HepG2 (cell line): ENCODE data around the gene TJAP1. TPM values are rescaled to one million over a fixed set of nuclear protein-coding genes. Genes with fewer than 3 reads are reported as not detected.
A peak's percentile ranks its signal among the peaks of the same experiment; 100 is the strongest.

Experiments used
- ATAC-seq: fragments of 200-7000 bp; cut with Tn5 transposase; 3 replicates; pipeline ENCODE4 v1.9.1; 2020; ENCODE audit warnings: mild to moderate bottlenecking, moderate library complexity
- BruUV-seq: library from RNA; stranded (reverse); fragments of 400-500 nt; replicated peaks from 2 replicates; lab custom pipeline; 2021; lab: Mats Ljungman, UMichigan
- CTCF ChIA-PET: fragments of 300-600 bp; formaldehyde crosslinking; extraction: SDS; loops from one replicate; lab custom pipeline; 2021; ENCODE audit warnings: low total read pairs, inconsistent platforms, low intra/inter-chr PET ratio; lab: Yijun Ruan, JAX
- POLR2A ChIA-PET: fragments of 350-600 bp; sonication (Branson Sonifier 250); formaldehyde crosslinking; loops from one replicate; lab custom pipeline; 2020; ENCODE audit warnings: antibody characterized with exemption, inconsistent platforms; lab: Yijun Ruan, JAX
- DNase-seq: peaks from one replicate; pipeline ENCODE4 v3.0.0-alpha.2; 2015; ENCODE audit warnings: low spot score
- FAIRE-seq: peaks from 3 replicates; lab custom pipeline; 2011; peaks lifted over from hg19 to GRCh38; lab: Jason Lieb, UNC
- H2AFZ ChIP-seq: one replicate; pipeline ENCODE4 v1.6.1; 2011; ENCODE audit warnings: low read length, inconsistent platforms
- H3K27ac ChIP-seq: fragments of 300-600 bp; 3 replicates; pipeline ENCODE4 v1.8.0; 2011; ENCODE audit warnings: mixed run types, mild to moderate bottlenecking, mixed read lengths, low read length, inconsistent platforms; ENCODE audit not compliant: insufficient read depth; ENCODE audit errors: extremely low read length
- H3K27me3 ChIP-seq, 2 experiments: fragments of 200-600 bp in 1 of 2; 2 replicates in 1 of 2; 3 replicates in 1 of 2; pipeline versions ENCODE4 v1.6.0 to v1.8.0; 2011; ENCODE audit warnings: low read length in 2 of 2, mild to moderate bottlenecking in 2 of 2, moderate library complexity in 2 of 2, inconsistent platforms in 1 of 2; ENCODE audit not compliant: insufficient read depth in 2 of 2, control insufficient read depth in 1 of 2
- H3K36me3 ChIP-seq, 2 experiments: fragments of 200-600 bp in 1 of 2; replicated peaks in 1 of 2; 2 replicates in 1 of 2; 3 replicates in 1 of 2; pipeline versions ENCODE4 v1.5.1 to v1.8.0; 2011; ENCODE audit warnings: low read length in 2 of 2, inconsistent platforms in 1 of 2; ENCODE audit not compliant: insufficient read depth in 2 of 2, control insufficient read depth in 1 of 2
- H3K4me1 ChIP-seq: 2 replicates; pipeline ENCODE4 v1.5.1; 2012; ENCODE audit warnings: low read length, inconsistent platforms; ENCODE audit not compliant: insufficient read depth
- H3K4me2 ChIP-seq: 2 replicates; pipeline ENCODE4 v1.6.0; 2011; ENCODE audit warnings: low read depth, low read length, inconsistent platforms
- H3K4me3 ChIP-seq, 3 experiments: fragments of 200-600 bp in 1 of 3; sonication (generic), shearing (Covaris generic) in 1 of 3; replicated peaks in 1 of 3; 2 replicates each; pipeline ENCODE4 v1.5.1; 2011 to 2016; ENCODE audit warnings: low read length in 3 of 3, inconsistent platforms in 2 of 3, low read depth in 2 of 3, mild to moderate bottlenecking in 2 of 3, control low read depth in 1 of 3, mixed read lengths in 1 of 3; ENCODE audit not compliant: insufficient read depth in 1 of 3
- H3K79me2 ChIP-seq: one replicate; pipeline ENCODE4 v1.6.1; 2011; ENCODE audit warnings: low read length, inconsistent platforms; ENCODE audit not compliant: insufficient read depth
- H3K9ac ChIP-seq: 2 replicates; pipeline ENCODE4 v1.6.0; 2011; ENCODE audit warnings: mild to moderate bottlenecking, low read depth, low read length, inconsistent platforms; ENCODE audit not compliant: insufficient read depth
- H3K9me3 ChIP-seq: 2 replicates; pipeline ENCODE4 v1.5.1; 2012; ENCODE audit warnings: mild to moderate bottlenecking, low read length
- H4K20me1 ChIP-seq: 2 replicates; pipeline ENCODE4 v1.6.0; 2011; ENCODE audit warnings: inconsistent platforms, mild to moderate bottlenecking, low read length, moderate library complexity; ENCODE audit not compliant: insufficient read depth
- FOXA1 ChIP-seq, 2 experiments: fragments of 450-650 bp in 1 of 2; sonication (generic) in 1 of 2; formaldehyde crosslinking in 1 of 2; IDR thresholded peaks; 2 replicates each; pipeline versions ENCODE4 v1.4.0 to v1.6.1; 2016 to 2020; ENCODE audit warnings: missing genetic modification reagents in 1 of 2
- HES4 ChIP-seq: sonication (generic); formaldehyde crosslinking; IDR thresholded peaks from 2 replicates; pipeline ENCODE4 v1.9.0; 2021; ENCODE audit warnings: mild to moderate bottlenecking, missing genetic modification reagents, borderline replicate concordance
- HMG20B ChIP-seq: conservative IDR thresholded peaks from 2 replicates; pipeline ENCODE4 v1.6.1; 2016; ENCODE audit warnings: missing genetic modification reagents, missing compliant biosample characterization
- HNRNPL ChIP-seq: fragments of 200-400 bp; formaldehyde crosslinking; IDR thresholded peaks from 2 replicates; pipeline ENCODE4 v1.6.1; 2017; ENCODE audit warnings: mild to moderate bottlenecking, low read depth, low read length
- MED13 ChIP-seq: sonication (generic); formaldehyde crosslinking; IDR thresholded peaks from 2 replicates; pipeline ENCODE4 v1.5.0; 2020; ENCODE audit warnings: missing genetic modification reagents
- NONO ChIP-seq, 2 experiments: fragments of 450-650 bp in 1 of 2; sonication (generic) in 1 of 2; formaldehyde crosslinking in 1 of 2; IDR thresholded peaks in 1 of 2; conservative IDR thresholded peaks in 1 of 2; 2 replicates each; pipeline versions ENCODE4 v1.6.1 to v1.8.0; 2017 to 2022; ENCODE audit warnings: mild to moderate bottlenecking in 1 of 2, missing genetic modification reagents in 1 of 2, moderate library complexity in 1 of 2
- SMAD1 ChIP-seq: sonication (generic); formaldehyde crosslinking; IDR thresholded peaks from 2 replicates; pipeline ENCODE4 v1.4.0; 2020; ENCODE audit warnings: missing genetic modification reagents, low read depth, mild to moderate bottlenecking, borderline replicate concordance
- TCF12 ChIP-seq, 2 experiments: fragments of 450-650 bp in 1 of 2; sonication (generic) in 1 of 2; formaldehyde crosslinking in 1 of 2; IDR thresholded peaks; 2 replicates each; pipeline versions ENCODE4 v1.6.1 to v1.8.0; 2017 to 2022; ENCODE audit warnings: antibody characterized with exemption in 1 of 2, mild to moderate bottlenecking in 1 of 2, missing genetic modification reagents in 1 of 2, moderate library complexity in 1 of 2
- ZNF12 ChIP-seq: sonication (generic); formaldehyde crosslinking; IDR thresholded peaks from 2 replicates; pipeline ENCODE4 v1.5.0; 2020; ENCODE audit warnings: missing genetic modification reagents
- ZNF235 ChIP-seq: sonication (generic); formaldehyde crosslinking; IDR thresholded peaks from 2 replicates; pipeline ENCODE4 v1.8.1; 2023; ENCODE audit warnings: mild to moderate bottlenecking, missing genetic modification reagents, borderline replicate concordance
- ZNF331 ChIP-seq: sonication (generic); formaldehyde crosslinking; IDR thresholded peaks from 2 replicates; pipeline ENCODE4 v1.4.0; 2020; ENCODE audit warnings: missing genetic modification reagents
- ZNF441 ChIP-seq: sonication (generic); formaldehyde crosslinking; IDR thresholded peaks from 2 replicates; pipeline ENCODE4 v1.7.0; 2021; ENCODE audit warnings: missing genetic modification reagents, borderline replicate concordance
- WGBS: methylation state at CpG from one replicate; pipeline ENCODE4 v1.1.6; 2017; ENCODE audit warnings: low lambda C conversion rate; 5-methylcytosine and 5-hydroxymethylcytosine counted together
- in situ Hi-C: cut with HindIII; loops from 2 replicates; pipeline ENCODE4 v1.10.0; 2017; ENCODE audit warnings: low pct_unique_long_range_greater_than_20kb; ENCODE audit not compliant: extremely low pct_ligation_motif_present
- intact Hi-C: fragments of 100-400 bp; cut with micrococcal nuclease; formaldehyde crosslinking; loops from one replicate; pipeline ENCODE4 v1.10.0; 2022; ENCODE audit not compliant: unreplicated experiment
- polyA plus RNA-seq, 8 experiments: library from polyadenylated mRNA; depleted of rRNA in 3 of 8; stranded (reverse) in 7 of 8; unstranded in 1 of 8; fragments of >200 nt; fragmentation: Illumina TruSeq in 4 of 8; extraction: Trizol in 4 of 8; gene quantifications; 2 replicates each; pipeline versions ENCODE4 v1.2.1 to v1.2.3, GENCODE V29; 2011 to 2016; ENCODE audit warnings: low read depth in 4 of 8, missing spikeins in 1 of 8, mixed read lengths in 1 of 8; ENCODE audit not compliant: insufficient read depth in 1 of 8
- total RNA-seq, 5 experiments: library from RNA; depleted of rRNA; stranded (reverse); fragments of >200 nt; fragmentation: Illumina TruSeq; extraction: Trizol; gene quantifications; 2 replicates each; pipeline ENCODE4 v1.2.3, GENCODE V29; 2016; ENCODE audit warnings: low read depth in 1 of 5
- TF ChIP-seq, protein P1 (sequence below): sonication (generic); formaldehyde crosslinking; IDR thresholded peaks from 2 replicates; pipeline ENCODE4 v1.8.1; 2023; ENCODE audit warnings: mild to moderate bottlenecking, inconsistent platforms, moderate library complexity, missing genetic modification reagents, borderline replicate concordance
- TF ChIP-seq, protein P2 (sequence below): sonication (generic); formaldehyde crosslinking; IDR thresholded peaks from 2 replicates; pipeline ENCODE4 v1.5.0; 2020; ENCODE audit warnings: mild to moderate bottlenecking, missing genetic modification reagents
- TF ChIP-seq, protein P3 (sequence below): IDR thresholded peaks from 2 replicates; pipeline ENCODE4 v1.6.1; 2018; ENCODE audit warnings: missing genetic modification reagents, mild to moderate bottlenecking, missing compliant biosample characterization

The TJAP1 gene
- total and polyA plus RNA-seq, 2 of the 13 experiments (the other 11 are each of a cell fraction or from before 2014, with no cell fraction given): 15.7 to 41.6 TPM

- 0 out of 2 replicates have a peak, but pooled peaks have one; percentile 24 for TF ChIP-seq ZNF12 (CRISPR knock-in tag)
- no peak for TF ChIP-seq FOXA1 (IDR thresholded peaks at IDR 0.05)
- TF ChIP-seq FOXA1 (CRISPR knock-in tag; IDR thresholded peaks at IDR 0.05): peak; percentile 53; the same call in 1 of the 2 replicates
- no peak for TF ChIP-seq SMAD1 (CRISPR knock-in tag)
- TF ChIP-seq HMG20B (CRISPR knock-in tag): no peak
- 0 out of 2 replicates have a peak, but pooled peaks have one; percentile 20 for TF ChIP-seq ZNF235 (CRISPR knock-in tag)
- peak; percentile 96 for TF ChIP-seq HNRNPL
- TF ChIP-seq, all 625 proteins: peak for 35
Measured at GRCh38 chr6:43489277-43490072, 12.1 kb downstream of the TJAP1 start (continued).

DNA sequence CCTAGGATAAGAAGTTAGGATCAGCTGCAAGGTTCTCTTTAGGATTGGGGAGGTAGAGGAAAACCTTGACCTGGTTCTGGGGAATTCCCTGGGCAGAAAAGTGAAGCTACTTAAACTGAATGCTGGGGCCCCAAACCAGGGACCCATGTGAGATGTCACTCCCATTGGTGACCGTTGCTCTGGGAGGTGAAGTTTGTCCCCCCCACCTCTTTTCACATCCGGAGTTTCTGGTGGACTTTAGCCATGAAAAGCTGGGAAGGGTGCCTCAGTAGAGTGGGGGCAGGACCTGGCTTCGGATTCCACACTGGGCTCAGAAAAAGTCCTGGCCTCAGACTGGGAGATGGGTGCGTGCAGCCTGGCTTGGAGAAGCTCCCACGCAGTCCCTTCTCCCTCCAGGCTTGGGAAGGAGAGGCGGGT, 13.2 kb downstream of the TJAP1 start:
- peak; percentile 87 for DNase-seq
- Histone ChIP-seq H3K36me3 (peaks cover 0 to 4% of the 10 kb centered on the region in 2 experiments; a peak in 2 of 5 replicates), H3K9ac (no peak overlapping the region; the same call in none of the 2 replicates), H4K20me1 (no peaks in the 10 kb centered on the region), H3K4me3 (peak overlapping the region in 1 of 3 experiments; percentile 16; a peak in 3 of 6 replicates), H3K4me1 (no peaks in the 10 kb centered on the region), H3K4me2 (no peak overlapping the region), H3K27me3 (no peaks in the 10 kb centered on the region), H2AFZ (no peak overlapping the region), H3K79me2 (peaks cover 51% of the 10 kb centered on the region), H3K27ac (no peak overlapping the region), H3K9me3 (no peaks in the 10 kb centered on the region)
- in situ Hi-C loops (loop anchor here (5.0 kb wide), 1 partner anchor 33 kb away; the partner anchor contains the start of gene DLK2), intact Hi-C loops (loop anchor here (2.0 to 10.0 kb wide), 3 partner anchors 14 to 228 kb away; partner anchors contain the start of gene TJAP1)
- FAIRE-seq: peak; percentile 86
- WGBS: 8% methylated on average over 6 of the region's 6 CpGs
- ChIA-PET POLR2A (interaction anchor here (0.8 to 6.4 kb wide), 19 partner anchors 9 to 309 kb away, joined by 3 to 141 read pairs (median 5); partner anchors contain the start of genes ABCC10, CUL9, DLK2 and GTPBP2), CTCF (no interaction called here)
- ATAC-seq: no peak
- BruUV-seq: no TSS peak
- TF ChIP-seq, protein P1, sequence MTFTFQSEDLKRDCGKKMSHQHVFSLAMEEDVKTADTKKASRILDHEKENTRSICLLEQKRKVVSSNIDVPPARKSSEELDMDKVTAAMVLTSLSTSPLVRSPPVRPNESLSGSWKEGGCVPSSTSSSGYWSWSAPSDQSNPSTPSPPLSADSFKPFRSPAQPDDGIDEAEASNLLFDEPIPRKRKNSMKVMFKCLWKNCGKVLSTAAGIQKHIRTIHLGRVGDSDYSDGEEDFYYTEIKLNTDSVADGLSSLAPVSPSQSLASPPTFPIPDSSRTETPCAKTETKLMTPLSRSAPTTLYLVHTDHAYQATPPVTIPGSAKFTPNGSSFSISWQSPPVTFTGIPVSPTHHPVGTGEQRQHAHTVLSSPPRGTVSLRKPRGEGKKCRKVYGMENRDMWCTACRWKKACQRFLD (CRISPR knock-in tag): no peak
- TF ChIP-seq, protein P2, sequence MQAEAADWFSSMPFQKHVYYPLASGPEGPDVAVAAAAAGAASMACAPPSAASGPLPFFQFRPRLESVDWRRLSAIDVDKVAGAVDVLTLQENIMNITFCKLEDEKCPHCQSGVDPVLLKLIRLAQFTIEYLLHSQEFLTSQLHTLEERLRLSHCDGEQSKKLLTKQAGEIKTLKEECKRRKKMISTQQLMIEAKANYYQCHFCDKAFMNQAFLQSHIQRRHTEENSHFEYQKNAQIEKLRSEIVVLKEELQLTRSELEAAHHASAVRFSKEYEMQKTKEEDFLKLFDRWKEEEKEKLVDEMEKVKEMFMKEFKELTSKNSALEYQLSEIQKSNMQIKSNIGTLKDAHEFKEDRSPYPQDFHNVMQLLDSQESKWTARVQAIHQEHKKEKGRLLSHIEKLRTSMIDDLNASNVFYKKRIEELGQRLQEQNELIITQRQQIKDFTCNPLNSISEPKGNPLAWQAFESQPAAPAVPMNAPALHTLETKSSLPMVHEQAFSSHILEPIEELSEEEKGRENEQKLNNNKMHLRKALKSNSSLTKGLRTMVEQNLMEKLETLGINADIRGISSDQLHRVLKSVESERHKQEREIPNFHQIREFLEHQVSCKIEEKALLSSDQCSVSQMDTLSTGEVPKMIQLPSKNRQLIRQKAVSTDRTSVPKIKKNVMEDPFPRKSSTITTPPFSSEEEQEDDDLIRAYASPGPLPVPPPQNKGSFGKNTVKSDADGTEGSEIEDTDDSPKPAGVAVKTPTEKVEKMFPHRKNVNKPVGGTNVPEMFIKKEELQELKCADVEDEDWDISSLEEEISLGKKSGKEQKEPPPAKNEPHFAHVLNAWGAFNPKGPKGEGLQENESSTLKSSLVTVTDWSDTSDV: no peak
- TF ChIP-seq ZNF331 (CRISPR knock-in tag): peak; percentile 47
- TF ChIP-seq MED13: no peak
- no peak for TF ChIP-seq TCF12 (IDR thresholded peaks at IDR 0.05)
- TF ChIP-seq TCF12 (CRISPR knock-in tag; IDR thresholded peaks at IDR 0.05): no peak
- TF ChIP-seq, protein P3, sequence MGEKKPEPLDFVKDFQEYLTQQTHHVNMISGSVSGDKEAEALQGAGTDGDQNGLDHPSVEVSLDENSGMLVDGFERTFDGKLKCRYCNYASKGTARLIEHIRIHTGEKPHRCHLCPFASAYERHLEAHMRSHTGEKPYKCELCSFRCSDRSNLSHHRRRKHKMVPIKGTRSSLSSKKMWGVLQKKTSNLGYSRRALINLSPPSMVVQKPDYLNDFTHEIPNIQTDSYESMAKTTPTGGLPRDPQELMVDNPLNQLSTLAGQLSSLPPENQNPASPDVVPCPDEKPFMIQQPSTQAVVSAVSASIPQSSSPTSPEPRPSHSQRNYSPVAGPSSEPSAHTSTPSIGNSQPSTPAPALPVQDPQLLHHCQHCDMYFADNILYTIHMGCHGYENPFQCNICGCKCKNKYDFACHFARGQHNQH: peak; percentile 82; the same call in 1 of the 2 replicates
- no peak for TF ChIP-seq HES4
- TF ChIP-seq ZNF441 (CRISPR knock-in tag): no peak; the same call in 1 of the 2 replicates
- no peak for TF ChIP-seq NONO (IDR thresholded peaks at IDR 0.05)
- TF ChIP-seq NONO (CRISPR knock-in tag; conservative IDR thresholded peaks at IDR 0.05): 0 out of 2 replicates have a peak, but pooled peaks have one; percentile 79
